GM10266 (cell line): ENCODE results near the gene FAAH2.
"Not testable (repeated sequence)": the region's sequence is repeated elsewhere in the genome, so short reads cannot be mapped to it uniquely, and the experiment has no call there.

Experiments used
- DNase-seq: peaks from one replicate; pipeline ENCODE4 v3.0.0; 2012; ENCODE audit errors: extremely low spot score
- TF ChIP-seq, protein P1 (sequence below): IDR thresholded peaks from 2 replicates; pipeline ENCODE4 v1.5.1; 2012; ENCODE audit warnings: mild to moderate bottlenecking, low read depth; ENCODE audit not compliant: control insufficient read depth, insufficient read depth; ENCODE audit errors: missing control alignments

The FAAH2 gene

DNA sequence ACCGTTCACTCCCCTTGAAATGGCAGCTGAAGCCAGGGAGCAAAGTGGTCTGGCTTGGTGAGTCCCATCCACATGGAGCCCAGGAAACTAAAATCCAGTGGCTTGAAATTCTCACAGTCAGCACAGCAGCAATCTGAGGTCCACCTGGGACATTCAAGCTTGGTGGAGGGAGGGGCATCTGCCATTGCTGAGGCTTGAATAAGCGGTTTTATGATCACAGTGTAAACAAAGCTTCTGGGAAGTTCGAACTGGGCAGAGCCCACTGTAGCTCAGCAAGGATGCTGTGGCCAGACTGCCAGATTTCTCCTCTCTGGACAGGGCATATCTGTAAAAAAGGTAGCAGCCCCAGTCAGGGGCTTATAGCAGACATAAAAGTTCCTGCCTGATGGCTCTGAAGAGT is 15.5 kb upstream of the FAAH2 start:
- no peak for DNase-seq
- TF ChIP-seq, protein P1, sequence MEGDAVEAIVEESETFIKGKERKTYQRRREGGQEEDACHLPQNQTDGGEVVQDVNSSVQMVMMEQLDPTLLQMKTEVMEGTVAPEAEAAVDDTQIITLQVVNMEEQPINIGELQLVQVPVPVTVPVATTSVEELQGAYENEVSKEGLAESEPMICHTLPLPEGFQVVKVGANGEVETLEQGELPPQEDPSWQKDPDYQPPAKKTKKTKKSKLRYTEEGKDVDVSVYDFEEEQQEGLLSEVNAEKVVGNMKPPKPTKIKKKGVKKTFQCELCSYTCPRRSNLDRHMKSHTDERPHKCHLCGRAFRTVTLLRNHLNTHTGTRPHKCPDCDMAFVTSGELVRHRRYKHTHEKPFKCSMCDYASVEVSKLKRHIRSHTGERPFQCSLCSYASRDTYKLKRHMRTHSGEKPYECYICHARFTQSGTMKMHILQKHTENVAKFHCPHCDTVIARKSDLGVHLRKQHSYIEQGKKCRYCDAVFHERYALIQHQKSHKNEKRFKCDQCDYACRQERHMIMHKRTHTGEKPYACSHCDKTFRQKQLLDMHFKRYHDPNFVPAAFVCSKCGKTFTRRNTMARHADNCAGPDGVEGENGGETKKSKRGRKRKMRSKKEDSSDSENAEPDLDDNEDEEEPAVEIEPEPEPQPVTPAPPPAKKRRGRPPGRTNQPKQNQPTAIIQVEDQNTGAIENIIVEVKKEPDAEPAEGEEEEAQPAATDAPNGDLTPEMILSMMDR, result no peak

DNA sequence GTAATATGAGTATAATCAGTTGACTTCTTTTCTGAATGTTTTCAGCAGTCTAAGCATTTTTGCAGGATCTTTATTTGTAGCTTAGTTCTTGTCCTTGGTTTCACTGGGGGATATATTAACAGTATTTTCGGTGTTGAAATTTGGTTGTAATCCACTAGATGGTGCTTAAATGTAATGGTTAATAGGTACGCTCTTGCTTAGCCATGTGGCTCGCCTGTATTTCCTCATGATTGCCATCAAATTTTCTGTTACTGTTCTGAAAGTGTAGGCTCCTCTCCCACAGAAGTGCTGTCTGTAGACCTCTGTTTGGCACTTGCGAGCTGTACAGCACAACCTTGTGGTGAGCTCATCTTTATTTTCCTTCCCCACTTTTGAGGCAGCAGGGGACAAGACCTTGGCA is 3.9 kb upstream of the FAAH2 start:
- DNase-seq, result no peak
- TF ChIP-seq, protein P1, result no peak

DNA sequence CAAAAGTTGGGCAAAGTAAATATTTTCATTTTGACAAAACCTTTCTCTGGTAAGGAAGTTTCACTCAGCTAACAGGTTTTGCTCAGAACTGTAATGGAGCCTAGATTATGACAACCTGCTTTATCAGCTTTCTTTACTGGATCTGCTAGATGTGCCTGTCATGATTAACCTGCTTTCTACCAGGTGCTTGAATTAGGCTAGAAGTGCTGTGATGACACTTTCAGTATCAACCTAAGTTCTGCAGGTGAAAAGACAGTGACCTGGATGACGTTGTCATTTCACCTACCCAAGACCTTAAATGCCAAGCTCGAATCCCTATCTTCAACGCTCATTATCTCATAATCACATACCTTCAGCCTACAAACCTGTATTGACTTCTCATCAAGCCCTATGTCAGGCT is 1.5 kb upstream of the FAAH2 start:
- TF ChIP-seq, protein P1, result no peak
- DNase-seq, result no peak

DNA sequence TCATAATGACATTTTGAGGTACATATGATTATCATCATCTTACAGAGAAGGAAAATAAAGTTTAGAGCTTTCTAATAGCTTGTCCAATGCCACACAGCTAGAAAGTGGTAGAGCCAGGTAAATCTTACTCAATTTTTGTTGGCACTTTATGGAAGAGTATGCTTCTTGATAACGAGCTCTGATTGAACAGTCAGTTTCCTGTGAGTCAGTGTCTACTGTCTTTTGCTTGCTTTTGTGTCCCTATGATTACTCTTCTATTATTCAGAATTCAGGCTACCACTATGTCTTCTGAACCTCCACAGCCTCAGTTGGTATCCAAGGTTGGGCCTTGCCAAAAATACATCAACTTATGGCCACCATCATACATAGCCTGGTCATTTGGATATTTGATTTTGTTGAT is 2.6 kb downstream of the FAAH2 start:
- TF ChIP-seq, protein P1, result no peak
- DNase-seq, result no peak

DNA sequence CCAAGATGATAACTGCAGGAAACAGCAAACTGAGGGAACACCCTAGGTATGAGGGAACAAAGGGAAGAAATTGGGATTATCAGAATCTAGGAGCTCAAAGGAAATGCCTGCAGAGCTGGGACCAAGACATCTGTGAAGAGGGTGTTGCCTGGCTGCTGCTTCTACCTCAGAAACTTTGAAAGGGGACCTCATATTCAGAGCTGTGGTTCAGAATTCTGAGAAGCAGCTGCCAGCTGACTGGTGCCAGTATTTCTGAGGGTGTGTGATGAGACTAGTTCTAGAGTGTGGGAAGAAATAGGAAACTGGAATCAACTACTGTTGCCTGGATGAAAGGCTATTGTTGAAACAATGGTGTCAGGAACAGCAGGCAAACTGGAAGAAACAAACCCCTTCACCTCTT is 8.5 kb downstream of the FAAH2 start:
- DNase-seq, result no peak
- TF ChIP-seq, protein P1, result no peak

DNA sequence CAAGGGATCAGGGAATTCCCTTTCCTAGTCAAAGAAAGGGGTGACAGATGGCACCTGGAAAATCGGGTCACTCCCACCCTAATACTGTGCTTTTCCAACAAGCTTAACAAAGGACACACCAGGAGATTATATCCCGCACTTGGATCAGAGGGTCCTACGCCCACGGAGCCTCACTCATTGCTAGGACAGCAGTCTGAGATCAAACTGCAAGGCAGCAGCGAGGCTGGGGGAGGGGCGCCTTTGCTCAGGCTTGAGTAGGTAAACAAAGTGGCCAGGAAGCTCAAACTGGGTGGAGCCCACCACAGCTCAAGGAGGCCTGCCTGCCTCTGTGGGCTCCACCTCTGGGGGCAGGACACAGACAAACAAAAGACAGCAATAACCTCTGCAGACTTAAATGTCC is 9.2 kb downstream of the FAAH2 start:
- not testable (repeated sequence) for DNase-seq

DNA sequence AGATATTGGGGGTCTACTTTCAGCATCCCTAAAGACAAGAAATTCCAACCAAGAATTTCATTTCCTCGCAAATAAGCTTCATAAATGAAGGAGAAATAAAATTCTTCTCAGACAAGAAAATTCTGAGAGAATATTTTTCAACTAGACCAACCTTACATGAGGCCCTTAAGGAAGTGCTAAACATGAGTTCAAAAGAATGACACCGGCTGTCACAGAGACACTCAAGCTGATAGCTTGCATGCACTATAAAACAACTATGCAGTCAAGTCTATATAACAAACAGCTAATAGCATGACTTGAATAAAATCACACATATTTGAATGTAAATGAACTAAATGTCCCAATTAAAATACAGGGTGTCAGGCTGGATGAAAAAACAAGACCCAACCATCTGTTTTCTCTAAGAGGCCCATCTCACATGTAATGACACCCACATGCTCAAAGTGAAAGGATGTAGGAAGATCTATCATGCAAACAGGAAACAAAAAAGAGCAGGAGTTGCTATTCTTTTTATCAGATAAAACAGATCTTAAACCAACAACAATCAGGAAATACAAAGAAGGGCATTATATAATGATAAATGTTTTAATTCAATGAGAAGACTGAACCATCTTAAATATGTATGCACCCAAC is 27.2 kb downstream of the FAAH2 start:
- TF ChIP-seq, protein P1, result no peak

DNA sequence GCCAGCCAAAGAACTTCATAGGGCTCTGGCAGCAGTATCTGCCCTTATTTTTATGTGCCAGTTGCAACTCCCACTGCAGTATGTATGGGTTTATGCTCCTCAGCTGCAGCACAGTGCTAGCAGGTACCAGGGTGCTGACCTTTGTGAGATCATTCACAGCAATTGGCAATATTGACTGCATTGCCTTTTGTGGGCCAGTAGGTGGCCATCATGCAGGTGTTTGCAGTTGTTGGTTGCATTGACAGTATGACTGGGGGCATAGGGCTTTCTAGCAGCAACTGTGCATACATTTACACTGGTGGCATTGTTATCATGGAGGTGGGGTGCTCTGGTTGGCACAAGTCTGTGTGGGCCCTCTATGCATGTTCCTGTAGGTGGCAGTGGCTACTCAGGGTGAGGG is 42.5 kb downstream of the FAAH2 start:
- no peak for DNase-seq
- TF ChIP-seq, protein P1, result no peak

More for the DNA sequence above, 27.2 kb downstream of the FAAH2 start:
- DNase-seq, result no peak

DNA sequence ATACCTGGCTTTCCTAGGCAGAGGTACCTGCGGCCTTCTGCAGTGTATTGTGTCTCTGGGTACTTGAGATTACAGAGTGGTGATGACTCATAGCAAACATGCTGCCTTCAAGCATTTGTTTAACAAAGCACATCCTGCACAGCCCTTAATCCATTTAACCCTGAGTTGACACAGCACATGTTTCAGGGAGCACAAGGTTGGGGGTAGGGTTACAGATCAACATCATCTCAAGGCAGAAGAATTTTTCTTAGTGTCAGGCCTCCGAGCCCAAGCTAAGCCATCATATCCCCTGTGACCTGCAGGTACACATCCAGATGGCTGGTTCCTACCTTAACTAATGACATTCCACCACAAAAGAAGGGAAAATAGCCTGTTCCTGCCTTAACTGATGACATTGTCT is 49.3 kb downstream of the FAAH2 start:
- not testable (repeated sequence) for DNase-seq
